B cell (primary cell): ENCODE measurements around the gene GNB3. TPM values are rescaled to one million over a fixed set of nuclear protein-coding genes. Genes with fewer than 3 reads are reported as not detected.

Source experiments
- ATAC-seq: fragments of 200-7000 bp; cut with Tn5 transposase; one replicate; pipeline ENCODE4 v1.10.0; 2021; ENCODE audit warnings: low read depth, mild to moderate bottlenecking, moderate number of reproducible peaks, moderate library complexity
- CTCF ChIA-PET: fragments of 350-600 bp; sonication (Branson Sonifier 250); formaldehyde crosslinking; loops from one replicate; lab custom pipeline; 2021; ENCODE audit warnings: antibody characterized with exemption, inconsistent platforms; lab: Charles Lee
- POLR2A ChIA-PET: fragments of 350-600 bp; sonication (Branson Sonifier 250); formaldehyde crosslinking; loops from one replicate; lab custom pipeline; 2021; ENCODE audit warnings: antibody characterized with exemption; lab: Charles Lee
- DNase-seq: peaks from one replicate; pipeline ENCODE4 v3.0.0; 2013
- H2AFZ ChIP-seq: 2 replicates; pipeline ENCODE4 v1.6.1; 2012; ENCODE audit warnings: mild to moderate bottlenecking, low read depth, low read length; ENCODE audit not compliant: insufficient read depth, poor library complexity, severe bottlenecking
- H3K27ac ChIP-seq, 2 donors: 1 replicate in 1 of 2; 2 replicates in 1 of 2; pipeline ENCODE4 v1.5.1; 2012 to 2013; ENCODE audit warnings: low read length in 2 of 2, mild to moderate bottlenecking in 2 of 2, moderate library complexity in 1 of 2
- H3K27me3 ChIP-seq, 4 experiments: fragments of 200-600 bp in 1 of 4; sonication (generic) in 1 of 4; replicated peaks in 1 of 4; 1 replicate in 2 of 4; 2 replicates in 2 of 4; pipeline versions ENCODE4 v1.6.1 to v1.7.0; 2013 to 2016; ENCODE audit warnings: low read length in 3 of 4, mild to moderate bottlenecking in 2 of 4, mixed read lengths in 1 of 4, moderate library complexity in 1 of 4; ENCODE audit not compliant: insufficient read depth in 4 of 4, control insufficient read depth in 3 of 4; ENCODE audit errors: control extremely low read depth in 1 of 4
- H3K36me3 ChIP-seq, 2 experiments: replicated peaks in 1 of 2; 1 replicate in 1 of 2; 2 replicates in 1 of 2; pipeline versions ENCODE4 v1.6.1 to v1.7.1; 2013; ENCODE audit warnings: low read length in 1 of 2; ENCODE audit not compliant: insufficient read depth in 2 of 2, control insufficient read depth in 1 of 2; ENCODE audit errors: control extremely low read depth in 1 of 2, extremely low read depth in 1 of 2
- H3K4me1 ChIP-seq, 2 donors: fragments of 200-600 bp in 1 of 2; sonication (generic) in 1 of 2; 1 replicate in 1 of 2; 2 replicates in 1 of 2; pipeline versions ENCODE4 v1.5.1 to v1.6.1; 2013 to 2017; ENCODE audit warnings: low read length in 2 of 2; ENCODE audit not compliant: control insufficient read depth in 2 of 2, insufficient read depth in 2 of 2
- H3K4me2 ChIP-seq: replicated peaks from 2 replicates; pipeline ENCODE3; 2012; ENCODE audit warnings: mild to moderate bottlenecking, low read depth, low read length; ENCODE audit not compliant: poor library complexity, severe bottlenecking
- H3K4me3 ChIP-seq, 5 experiments: fragments of 200-600 bp in 1 of 5; sonication (generic) in 1 of 5; 1 replicate in 3 of 5; 2 replicates in 2 of 5; pipeline versions ENCODE4 v1.5.1 to v1.7.0; 2011 to 2016; ENCODE audit warnings: low read length in 4 of 5, mild to moderate bottlenecking in 4 of 5, low read depth in 2 of 5, control low read depth in 1 of 5, moderate library complexity in 1 of 5; ENCODE audit not compliant: insufficient read depth in 1 of 5; ENCODE audit errors: control extremely low read depth in 1 of 5, extremely low read depth in 1 of 5
- H3K79me2 ChIP-seq: fragments of 200-600 bp; sonication (generic); one replicate; pipeline ENCODE4 v1.6.0; 2016; ENCODE audit warnings: low read length; ENCODE audit not compliant: control insufficient read depth, insufficient read depth
- H3K9ac ChIP-seq: fragments of 200-600 bp; sonication (generic); 2 replicates; pipeline ENCODE4 v1.6.1; 2017; ENCODE audit warnings: mild to moderate bottlenecking, low read length, moderate library complexity
- H3K9me3 ChIP-seq, 3 donors: one replicate each; pipeline versions ENCODE4 v1.6.1 to v1.7.1; 2013; ENCODE audit warnings: low read length in 2 of 3; ENCODE audit not compliant: control insufficient read depth in 2 of 3, insufficient read depth in 1 of 3; ENCODE audit errors: control extremely low read depth in 1 of 3
- H4K20me1 ChIP-seq: 2 replicates; pipeline ENCODE4 v1.6.0; 2012; ENCODE audit warnings: mild to moderate bottlenecking, low read length; ENCODE audit not compliant: insufficient read depth, control insufficient read depth, poor library complexity, severe bottlenecking
- H3K27ac Mint-ChIP-seq: one replicate; pipeline ENCODE4 v1.8.0; 2021; ENCODE audit warnings: mixed read lengths
- H3K27me3 Mint-ChIP-seq: one replicate; pipeline ENCODE4 v1.8.0; 2021; ENCODE audit warnings: mixed read lengths
- H3K4me1 Mint-ChIP-seq: one replicate; pipeline ENCODE4 v1.8.0; 2021; ENCODE audit warnings: mixed read lengths
- H3K4me3 Mint-ChIP-seq: one replicate; pipeline ENCODE4 v1.8.0; 2021; ENCODE audit warnings: mixed read lengths
- H3K9me3 Mint-ChIP-seq: one replicate; pipeline ENCODE4 v1.8.0; 2022; ENCODE audit warnings: mixed read lengths; ENCODE audit not compliant: insufficient read depth
- CTCF ChIP-seq: fragments of 200-600 bp; IDR thresholded peaks from one replicate; pipeline ENCODE4 v1.8.0; 2022; ENCODE audit warnings: antibody characterized with exemption, mild to moderate bottlenecking
- EZH2 ChIP-seq: IDR thresholded peaks from 2 replicates; pipeline ENCODE4 v1.6.1; 2012; ENCODE audit warnings: borderline replicate concordance, low read depth, mild to moderate bottlenecking, moderate library complexity, low read length; ENCODE audit not compliant: insufficient read depth, poor library complexity, severe bottlenecking
- WGBS: methylation state at CpG from one replicate; pipeline ENCODE4 v1.1.5; 2013; ENCODE audit warnings: missing lambda C conversion rate; ENCODE audit not compliant: insufficient coverage; 5-methylcytosine and 5-hydroxymethylcytosine counted together
- intact Hi-C: fragments of 100-400 bp; cut with micrococcal nuclease; formaldehyde crosslinking; loops from one replicate; pipeline ENCODE4 v1.10.0; 2022
- polyA plus RNA-seq: library from polyadenylated mRNA; depleted of rRNA; stranded (reverse); fragments of >200 nt; gene quantifications from 2 replicates; pipeline ENCODE4 v1.2.3, GENCODE V29; 2012
- total RNA-seq, 2 donors: library from RNA; stranded (reverse); fragments of 120-200 nt in 1 of 2; gene quantifications; 1 replicate in 1 of 2; 2 replicates in 1 of 2; pipeline versions ENCODE4 v1.2.3 to v1.2.4, GENCODE V29; 2013 to 2022

The GNB3 gene
- total and polyA plus RNA-seq, 2 donors (not counting 1 experiment from before 2014, with no cell fraction given) = 0.27 to 0.49 TPM

GRCh38 chr12:6894321-6894720 is 53.6 kb downstream of the GNB3 start:
- POLR2A ChIA-PET = interaction anchor here (0.7 kb wide), 1 partner anchor 22 kb away, joined by 6 read pairs; no protein-coding TSS in a partner anchor
- no peak for ATAC-seq
- Mint-ChIP-seq H3K27me3 (no peaks in the 10 kb centered on the region), H3K4me3 (no peak overlapping the region), H3K9me3 (no peaks in the 10 kb centered on the region), H3K4me1 (peaks cover 15% of the 10 kb centered on the region), H3K27ac (no peak overlapping the region)
- H4K20me1 ChIP-seq = no peaks in the 10 kb centered on the region
- no CpG with 5 or more reads among the region's 3 CpGs for WGBS
- intact Hi-C loops = no loop called here
- no peak overlapping the region for H3K9ac ChIP-seq
- H3K79me2 ChIP-seq = peaks cover 4% of the 10 kb centered on the region
- H3K4me2 ChIP-seq = no peak overlapping the region
- H3K36me3 ChIP-seq = no peaks in the 10 kb centered on the region
- H3K9me3 ChIP-seq = no peaks in the 10 kb centered on the region
- H3K27ac ChIP-seq = no peak overlapping the region
- H3K4me3 ChIP-seq = no peak overlapping the region
- CTCF ChIA-PET = interaction anchor here (0.5 to 1.5 kb wide), 2 partner anchors 25 to 26 kb away, joined by 3 to 4 read pairs; no protein-coding TSS in a partner anchor
- H3K27me3 ChIP-seq = no peaks in the 10 kb centered on the region
- H3K4me1 ChIP-seq = peaks cover 9 to 13% of the 10 kb centered on the region in 2 donors
- TF ChIP-seq EZH2 = no peak
- no peak for TF ChIP-seq CTCF
- H2AFZ ChIP-seq = no peak overlapping the region
- DNase-seq = no peak

Other genes starting within 250 kb of the GNB3 start
- gene CHD4, start 233.5 kb upstream of the GNB3 start, total RNA-seq = 287 and 327 TPM in 2 replicates
- 101 and 181 TPM in 2 replicates for gene CHD4, start 233.5 kb upstream of the GNB3 start, polyA plus RNA-seq
- gene LPAR5, start 205.0 kb upstream of the GNB3 start, total RNA-seq = 59.6 and 60.4 TPM in 2 replicates
- gene LPAR5, start 205.0 kb upstream of the GNB3 start, polyA plus RNA-seq = 13.6 and 29.0 TPM in 2 replicates
- gene ACRBP, start 193.5 kb upstream of the GNB3 start, total RNA-seq = 11.9 and 12.3 TPM in 2 replicates
- gene ACRBP, start 193.5 kb upstream of the GNB3 start, polyA plus RNA-seq = 10.7 and 12.2 TPM in 2 replicates
- gene ING4, start 177.8 kb upstream of the GNB3 start, total RNA-seq = 81.1 TPM in 2 replicates
- 87.7 and 110 TPM in 2 replicates for gene ING4, start 177.8 kb upstream of the GNB3 start, polyA plus RNA-seq
- 108 and 115 TPM in 2 replicates for gene ZNF384, start 151.6 kb upstream of the GNB3 start, total RNA-seq
- gene ZNF384, start 151.6 kb upstream of the GNB3 start, polyA plus RNA-seq = 64.8 and 83.4 TPM in 2 replicates
- 0.51 and 0.54 TPM in 2 replicates for gene PIANP, start 140.1 kb upstream of the GNB3 start, total RNA-seq
- 0.23 and 0.24 TPM in 2 replicates for gene PIANP, start 140.1 kb upstream of the GNB3 start, polyA plus RNA-seq
- gene COPS7A, start 116.9 kb upstream of the GNB3 start, total RNA-seq = 28.3 and 29.4 TPM in 2 replicates
- gene COPS7A, start 116.9 kb upstream of the GNB3 start, polyA plus RNA-seq = 42.3 and 46.0 TPM in 2 replicates
- gene MLF2, start 87.8 kb upstream of the GNB3 start, total RNA-seq = 97.2 and 106 TPM in 2 replicates
- 190 and 205 TPM in 2 replicates for gene MLF2, start 87.8 kb upstream of the GNB3 start, polyA plus RNA-seq
- gene PTMS, start 74.6 kb upstream of the GNB3 start, total RNA-seq = 2.1 and 3.4 TPM in 2 replicates
- 1.0 and 2.2 TPM in 2 replicates for gene PTMS, start 74.6 kb upstream of the GNB3 start, polyA plus RNA-seq
- gene LAG3, start 68.4 kb upstream of the GNB3 start, total RNA-seq = not detected in 2 replicates
- gene LAG3, start 68.4 kb upstream of the GNB3 start, polyA plus RNA-seq = not detected in 2 replicates
- 0.49 TPM in 2 replicates for gene CD4, start 51.4 kb upstream of the GNB3 start, total RNA-seq
- 2.1 and 2.2 TPM in 2 replicates for gene CD4, start 51.4 kb upstream of the GNB3 start, polyA plus RNA-seq
- gene GPR162, start 19.1 kb upstream of the GNB3 start, total RNA-seq = not detected in 2 replicates
- gene GPR162, start 19.1 kb upstream of the GNB3 start, polyA plus RNA-seq = 0.50 and 0.54 TPM in 2 replicates
- 0.22 TPM in 1 of 2 replicates, not detected in the other for gene P3H3, start 12.5 kb upstream of the GNB3 start, total RNA-seq
- 0.09 and 0.85 TPM in 2 replicates for gene P3H3, start 12.5 kb upstream of the GNB3 start, polyA plus RNA-seq
- gene CDCA3, start 10.4 kb downstream of the GNB3 start, total RNA-seq = 1.6 and 1.8 TPM in 2 replicates
- gene CDCA3, start 10.4 kb downstream of the GNB3 start, polyA plus RNA-seq = 2.0 and 2.3 TPM in 2 replicates
- 56.8 and 59.7 TPM in 2 replicates for gene USP5, start 11.2 kb downstream of the GNB3 start, total RNA-seq
- 35.1 and 35.5 TPM in 2 replicates for gene USP5, start 11.2 kb downstream of the GNB3 start, polyA plus RNA-seq
- gene TPI1, start 26.6 kb downstream of the GNB3 start, total RNA-seq = 178 and 181 TPM in 2 replicates
- 107 and 187 TPM in 2 replicates for gene TPI1, start 26.6 kb downstream of the GNB3 start, polyA plus RNA-seq
- gene SPSB2, start 32.4 kb downstream of the GNB3 start, total RNA-seq = 13.5 and 16.0 TPM in 2 replicates
- 6.4 and 9.4 TPM in 2 replicates for gene SPSB2, start 32.4 kb downstream of the GNB3 start, polyA plus RNA-seq
- 14.4 and 15.5 TPM in 2 replicates for gene LRRC23, start 63.9 kb downstream of the GNB3 start, total RNA-seq
- gene LRRC23, start 63.9 kb downstream of the GNB3 start, polyA plus RNA-seq = 5.3 and 7.0 TPM in 2 replicates
- gene ENO2, start 73.7 kb downstream of the GNB3 start, total RNA-seq = 55.3 and 59.7 TPM in 2 replicates
- gene ENO2, start 73.7 kb downstream of the GNB3 start, polyA plus RNA-seq = 32.9 and 42.5 TPM in 2 replicates
- 49.5 and 50.8 TPM in 2 replicates for gene ATN1, start 87.0 kb downstream of the GNB3 start, total RNA-seq
- gene ATN1, start 87.0 kb downstream of the GNB3 start, polyA plus RNA-seq = 21.0 and 22.2 TPM in 2 replicates
- gene RNU7-1, start 102.9 kb downstream of the GNB3 start, total RNA-seq = not detected in 2 replicates
- not detected in 2 replicates for gene RNU7-1, start 102.9 kb downstream of the GNB3 start, polyA plus RNA-seq
- gene C12orf57, start 103.1 kb downstream of the GNB3 start, total RNA-seq = 90.9 and 95.0 TPM in 2 replicates
- gene C12orf57, start 103.1 kb downstream of the GNB3 start, polyA plus RNA-seq = 430 and 460 TPM in 2 replicates
- gene PTPN6, start 110.4 kb downstream of the GNB3 start, total RNA-seq = 311 and 312 TPM in 2 replicates
- gene PTPN6, start 110.4 kb downstream of the GNB3 start, polyA plus RNA-seq = 674 and 874 TPM in 2 replicates
- 158 and 171 TPM in 2 replicates for gene PHB2, start 129.7 kb downstream of the GNB3 start, total RNA-seq
- 199 and 269 TPM in 2 replicates for gene PHB2, start 129.7 kb downstream of the GNB3 start, polyA plus RNA-seq
- 65.1 and 67.0 TPM in 2 replicates for gene EMG1, start 130.0 kb downstream of the GNB3 start, total RNA-seq
- gene EMG1, start 130.0 kb downstream of the GNB3 start, polyA plus RNA-seq = 16.5 and 25.5 TPM in 2 replicates
- 26.2 and 26.3 TPM in 2 replicates for gene LPCAT3, start 177.6 kb downstream of the GNB3 start, total RNA-seq
- gene LPCAT3, start 177.6 kb downstream of the GNB3 start, polyA plus RNA-seq = 14.7 and 17.6 TPM in 2 replicates
- gene C1S, start 219.8 kb downstream of the GNB3 start, total RNA-seq = 0.64 and 0.78 TPM in 2 replicates
- gene C1S, start 219.8 kb downstream of the GNB3 start, polyA plus RNA-seq = 0.21 and 2.3 TPM in 2 replicates